Parathyroid adenoma (tissue), 2 donors: ENCODE measurements around the gene MYO6.
"Not testable (repeated sequence)": the region's sequence is repeated elsewhere in the genome, so short reads cannot be mapped to it uniquely, and the experiment has no call there.

Source experiments
- H2AFZ ChIP-seq: fragments of 300-600 bp; sonication (generic); one replicate; pipeline ENCODE4 v1.7.0; 2017; ENCODE audit warnings: antibody characterized with exemption, mild to moderate bottlenecking
- H3K27ac ChIP-seq: fragments of 300-600 bp; sonication (generic); one replicate; pipeline ENCODE4 v1.7.0; 2017
- H3K27me3 ChIP-seq: fragments of 300-600 bp; sonication (generic); one replicate; pipeline ENCODE4 v1.7.0; 2017; ENCODE audit warnings: low read length; ENCODE audit not compliant: control insufficient read depth, insufficient read depth
- H3K36me3 ChIP-seq: fragments of 300-600 bp; sonication (generic); one replicate; pipeline ENCODE4 v1.7.0; 2017; ENCODE audit warnings: low read length; ENCODE audit not compliant: control insufficient read depth, insufficient read depth
- H3K4me1 ChIP-seq: fragments of 300-600 bp; sonication (generic); one replicate; pipeline ENCODE4 v1.7.0; 2017; ENCODE audit warnings: control low read depth
- H3K4me2 ChIP-seq: fragments of 300-600 bp; sonication (generic); one replicate; pipeline ENCODE4 v1.7.0; 2017; ENCODE audit warnings: low read length
- H3K4me3 ChIP-seq: fragments of 300-600 bp; sonication (generic); one replicate; pipeline ENCODE4 v1.7.0; 2017; ENCODE audit warnings: low read depth, low read length
- H3K79me2 ChIP-seq: fragments of 300-600 bp; sonication (generic); one replicate; pipeline ENCODE4 v1.7.0; 2017; ENCODE audit warnings: control low read depth
- H3K9ac ChIP-seq: fragments of 300-600 bp; sonication (generic); one replicate; pipeline ENCODE4 v1.7.0; 2017; ENCODE audit warnings: mild to moderate bottlenecking
- H3K9me3 ChIP-seq: fragments of 300-600 bp; sonication (generic); one replicate; pipeline ENCODE4 v1.7.0; 2017; ENCODE audit warnings: low read length; ENCODE audit not compliant: control insufficient read depth
- CTCF ChIP-seq: fragments of 300-600 bp; sonication (generic); IDR thresholded peaks from one replicate; pipeline ENCODE4 v1.7.0; 2017; ENCODE audit warnings: antibody characterized with exemption, mild to moderate bottlenecking
- donor health status: primary hyperparathyroidism.

Gene MYO6

GRCh38 chr6:75893058-75893775 lies 144.2 kb downstream of the MYO6 start:
- no peaks in the 10 kb centered on the region for H3K4me1 ChIP-seq
- H3K27me3 ChIP-seq: no peaks in the 10 kb centered on the region
- H3K4me3 ChIP-seq: no peak overlapping the region
- H3K9ac ChIP-seq: no peak overlapping the region
- H3K27ac ChIP-seq: no peak overlapping the region
- H3K36me3 ChIP-seq: no peaks in the 10 kb centered on the region
- peak; percentile 78 for TF ChIP-seq CTCF
- no peaks in the 10 kb centered on the region for H3K79me2 ChIP-seq
- H3K4me2 ChIP-seq: no peak overlapping the region
- no peaks in the 10 kb centered on the region for H3K9me3 ChIP-seq
- H2AFZ ChIP-seq: no peak overlapping the region

GRCh38 chr6:75893776-75894152 lies 144.7 kb downstream of the MYO6 start:
- H3K4me3 ChIP-seq: no peak overlapping the region

GRCh38 chr6:75896526-75896925 lies 147.5 kb downstream of the MYO6 start:
- no peaks in the 10 kb centered on the region for H3K36me3 ChIP-seq
- no peak overlapping the region for H3K9ac ChIP-seq
- H3K27ac ChIP-seq: no peak overlapping the region
- no peak overlapping the region for H3K4me3 ChIP-seq
- H3K4me1 ChIP-seq: no peaks in the 10 kb centered on the region
- H3K27me3 ChIP-seq: no peaks in the 10 kb centered on the region
- no peak overlapping the region for H3K4me2 ChIP-seq
- H3K79me2 ChIP-seq: no peaks in the 10 kb centered on the region
- no peaks in the 10 kb centered on the region for H3K9me3 ChIP-seq
- TF ChIP-seq CTCF: no peak
- no peak overlapping the region for H2AFZ ChIP-seq

More at GRCh38 chr6:75893776-75894152, 144.7 kb downstream of the MYO6 start:
- Histone ChIP-seq H3K4me2 (no peak overlapping the region), H2AFZ (no peak overlapping the region), H3K79me2 (no peaks in the 10 kb centered on the region), H3K36me3 (no peaks in the 10 kb centered on the region), H3K9me3 (no peaks in the 10 kb centered on the region), H3K9ac (no peak overlapping the region), H3K4me1 (no peaks in the 10 kb centered on the region), H3K27me3 (no peaks in the 10 kb centered on the region), H3K27ac (no peak overlapping the region)
- TF ChIP-seq CTCF: no peak

- H3K27ac ChIP-seq: not testable (repeated sequence)
Measured at GRCh38 chr6:75900216-75900615, 151.2 kb downstream of the MYO6 start.

GRCh38 chr6:75905129-75905528 lies 156.1 kb downstream of the MYO6 start:
- H3K36me3 ChIP-seq, H3K9me3 ChIP-seq, H3K27me3 ChIP-seq, H3K79me2 ChIP-seq, H2AFZ ChIP-seq, H3K4me1 ChIP-seq, H3K4me3 ChIP-seq, H3K27ac ChIP-seq, H3K4me2 ChIP-seq, H3K9ac ChIP-seq: not testable (repeated sequence)

More at GRCh38 chr6:75900216-75900615, 151.2 kb downstream of the MYO6 start:
- not testable (repeated sequence) for H2AFZ ChIP-seq, H3K4me2 ChIP-seq, H3K9ac ChIP-seq, H3K9me3 ChIP-seq, H3K4me3 ChIP-seq, H3K79me2 ChIP-seq, H3K27me3 ChIP-seq, H3K4me1 ChIP-seq, H3K36me3 ChIP-seq

- Histone ChIP-seq H3K9ac (no peak overlapping the region), H3K27me3 (no peaks in the 10 kb centered on the region), H2AFZ (no peak overlapping the region), H3K9me3 (no peaks in the 10 kb centered on the region), H3K4me2 (no peak overlapping the region), H3K79me2 (no peaks in the 10 kb centered on the region), H3K36me3 (no peaks in the 10 kb centered on the region), H3K4me3 (no peak overlapping the region), H3K27ac (no peak overlapping the region), H3K4me1 (no peaks in the 10 kb centered on the region)
- no peak for TF ChIP-seq CTCF
Measured at GRCh38 chr6:75906871-75907270, 157.8 kb downstream of the MYO6 start.
